ENCODE data around the gene MADCAM1.

MADCAM1 gene

GRCh38 chr19:488505-489417, 7.5 kb upstream of the MADCAM1 start:
- DNase-seq (ENCODE audit: low read depth, low spot score), result peak; percentile 82

GRCh38 chr19:489418-490196, 6.7 kb upstream of the MADCAM1 start:
- no peak for DNase-seq (ENCODE audit: low read depth, low spot score)

- DNase-seq (ENCODE audit: low read depth, low spot score), result no peak
Measured at GRCh38 chr19:491146-491741, 5.0 kb upstream of the MADCAM1 start.

- no peak for DNase-seq (ENCODE audit: low read depth, low spot score)
Measured at GRCh38 chr19:492091-492531, 4.2 kb upstream of the MADCAM1 start.

- DNase-seq (ENCODE audit: low read depth, low spot score), result no peak
Measured at GRCh38 chr19:493391-494170, 2.7 kb upstream of the MADCAM1 start.

- no peak for DNase-seq (ENCODE audit: low read depth, low spot score)
Measured at GRCh38 chr19:494171-495080, 1.9 kb upstream of the MADCAM1 start.

- DNase-seq (ENCODE audit: low read depth, low spot score), result no peak
Measured at GRCh38 chr19:495081-495401, 1.2 kb upstream of the MADCAM1 start.

- no peak for DNase-seq (ENCODE audit: low read depth, low spot score)
Measured at GRCh38 chr19:495402-496111, 729 bp upstream of the MADCAM1 start.

GRCh38 chr19:496986-497385, 700 bp downstream of the MADCAM1 start:
- no peak for DNase-seq (ENCODE audit: low read depth, low spot score)

GRCh38 chr19:497491-497868, 1.2 kb downstream of the MADCAM1 start:
- no peak for DNase-seq (ENCODE audit: low read depth, low spot score)

GRCh38 chr19:497869-498510, 1.7 kb downstream of the MADCAM1 start:
- DNase-seq (ENCODE audit: low read depth, low spot score), result no peak

GRCh38 chr19:498511-498891, 2.2 kb downstream of the MADCAM1 start:
- DNase-seq (ENCODE audit: low read depth, low spot score), result no peak

GRCh38 chr19:498977-499623, 2.8 kb downstream of the MADCAM1 start:
- no peak for DNase-seq (ENCODE audit: low read depth, low spot score)

- no peak for DNase-seq (ENCODE audit: low read depth, low spot score)
Measured at GRCh38 chr19:501646-502045, 5.4 kb downstream of the MADCAM1 start.

- DNase-seq (ENCODE audit: low read depth, low spot score), result no peak
Measured at GRCh38 chr19:504616-505015, 8.3 kb downstream of the MADCAM1 start.

GRCh38 chr19:506404-507285, 10.4 kb downstream of the MADCAM1 start:
- DNase-seq (ENCODE audit: low read depth, low spot score), result peak; percentile 86

GRCh38 chr19:507286-508203, 11.3 kb downstream of the MADCAM1 start, which contains the start of gene TPGS1:
TSS of gene TPGS1 (plus strand) at chr19:507497. CDS start at chr19:507507, 10 bp downstream.
- peak; percentile 67 for DNase-seq (ENCODE audit: low read depth, low spot score)
